Measurements from ENCODE around the gene ADGRD2. TPM values are rescaled to one million over a fixed set of nuclear protein-coding genes. Genes with fewer than 3 reads are reported as not detected.

ADGRD2 gene
- total and polyA plus RNA-seq, 4 donors, result not detected

DNA sequence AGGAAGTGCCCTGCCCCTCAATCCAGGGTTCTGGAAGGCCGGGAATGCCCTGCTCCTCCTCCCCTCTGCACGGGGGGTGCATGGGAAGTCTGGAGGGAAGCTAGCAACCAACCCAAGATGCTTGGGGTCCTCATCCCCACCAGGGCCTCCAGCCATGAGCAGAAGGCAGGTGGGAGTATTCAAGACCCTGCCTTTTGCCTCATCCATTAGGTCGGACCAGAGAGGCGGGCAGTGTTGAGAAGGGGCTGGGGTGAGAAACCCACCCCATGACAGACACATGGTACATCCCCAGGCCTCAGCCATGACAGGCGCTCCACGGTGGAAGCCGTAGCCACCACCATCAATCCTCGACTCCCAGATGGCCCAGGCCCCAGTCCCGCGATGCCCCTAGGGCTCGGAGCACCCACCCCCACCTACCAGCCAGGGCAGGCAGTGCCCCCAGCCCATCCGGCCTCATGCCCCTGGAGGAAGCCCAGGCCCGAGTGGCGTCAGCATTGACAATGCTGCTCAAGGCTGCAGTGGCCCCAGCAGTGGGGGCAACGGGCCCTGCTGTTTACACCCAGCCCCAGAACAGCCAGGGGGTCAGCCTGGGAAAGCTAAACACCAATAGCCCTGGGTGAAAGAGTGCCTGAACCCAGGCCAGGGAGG, 48.4 kb downstream of the ADGRD2 start:
- no peak overlapping the region for H3K27ac ChIP-seq (ENCODE audit: low read depth in 1 of 2, low read length in 1 of 2)
- peaks cover 6 to 36% (median 25%) of the 10 kb centered on the region in 3 donors for H3K27me3 ChIP-seq (ENCODE audit: control insufficient read depth in 3 of 3, insufficient read depth in 3 of 3, low read length in 2 of 3)
- DNase-seq (no peak), ATAC-seq (ENCODE audit: insufficient read depth, low FRiP score) (no peak)
- WGBS, 2 donors, result 76 to 82% methylated on average over 15 of the region's 15 CpGs
- no peaks in the 10 kb centered on the region for H3K36me3 ChIP-seq (ENCODE audit: control insufficient read depth in 4 of 4, insufficient read depth in 4 of 4, low read length in 4 of 4)
- H3K4me1 ChIP-seq (ENCODE audit: control insufficient read depth in 5 of 5, insufficient read depth in 5 of 5, low read length in 5 of 5), result peaks cover 0 to 6% (median 0%) of the 10 kb centered on the region in 5 donors
- H3K9ac ChIP-seq (ENCODE audit: insufficient read depth in 1 of 2, low read length in 2 of 2), result no peak overlapping the region
- TF ChIP-seq, protein P1, sequence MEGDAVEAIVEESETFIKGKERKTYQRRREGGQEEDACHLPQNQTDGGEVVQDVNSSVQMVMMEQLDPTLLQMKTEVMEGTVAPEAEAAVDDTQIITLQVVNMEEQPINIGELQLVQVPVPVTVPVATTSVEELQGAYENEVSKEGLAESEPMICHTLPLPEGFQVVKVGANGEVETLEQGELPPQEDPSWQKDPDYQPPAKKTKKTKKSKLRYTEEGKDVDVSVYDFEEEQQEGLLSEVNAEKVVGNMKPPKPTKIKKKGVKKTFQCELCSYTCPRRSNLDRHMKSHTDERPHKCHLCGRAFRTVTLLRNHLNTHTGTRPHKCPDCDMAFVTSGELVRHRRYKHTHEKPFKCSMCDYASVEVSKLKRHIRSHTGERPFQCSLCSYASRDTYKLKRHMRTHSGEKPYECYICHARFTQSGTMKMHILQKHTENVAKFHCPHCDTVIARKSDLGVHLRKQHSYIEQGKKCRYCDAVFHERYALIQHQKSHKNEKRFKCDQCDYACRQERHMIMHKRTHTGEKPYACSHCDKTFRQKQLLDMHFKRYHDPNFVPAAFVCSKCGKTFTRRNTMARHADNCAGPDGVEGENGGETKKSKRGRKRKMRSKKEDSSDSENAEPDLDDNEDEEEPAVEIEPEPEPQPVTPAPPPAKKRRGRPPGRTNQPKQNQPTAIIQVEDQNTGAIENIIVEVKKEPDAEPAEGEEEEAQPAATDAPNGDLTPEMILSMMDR (IDR thresholded peaks at IDR 0.05; ENCODE audit: control extremely low read depth, extremely low read depth), result no peak
- peaks cover 0 to 3% (median 0%) of the 10 kb centered on the region in 4 donors for H3K9me3 ChIP-seq (ENCODE audit: control insufficient read depth in 4 of 4, insufficient read depth in 3 of 4, low read length in 3 of 4)
- H3K4me3 ChIP-seq, result no peak overlapping the region

GRCh38 chr9:124499216-124499615, 49.0 kb downstream of the ADGRD2 start:
- ATAC-seq (ENCODE audit: insufficient read depth, low FRiP score) (no peak), DNase-seq (no peak)
- TF ChIP-seq, protein P1 (IDR thresholded peaks at IDR 0.05; ENCODE audit: control extremely low read depth, extremely low read depth), result no peak
- 84 to 88% methylated on average over 3 of the region's 3 CpGs for WGBS, 2 donors
- Histone ChIP-seq H3K27ac (ENCODE audit: low read depth in 1 of 2, low read length in 1 of 2) (no peak overlapping the region), H3K36me3 (ENCODE audit: control insufficient read depth in 4 of 4, insufficient read depth in 4 of 4, low read length in 4 of 4) (no peaks in the 10 kb centered on the region), H3K4me3 (no peak overlapping the region), H3K9me3 (ENCODE audit: control insufficient read depth in 4 of 4, insufficient read depth in 3 of 4, low read length in 3 of 4) (peaks cover 0 to 3% (median 0%) of the 10 kb centered on the region in 4 donors), H3K9ac (ENCODE audit: insufficient read depth in 1 of 2, low read length in 2 of 2) (no peak overlapping the region), H3K4me1 (ENCODE audit: control insufficient read depth in 5 of 5, insufficient read depth in 5 of 5, low read length in 5 of 5) (peaks cover 0 to 8% (median 0%) of the 10 kb centered on the region in 5 donors), H3K27me3 (ENCODE audit: control insufficient read depth in 3 of 3, insufficient read depth in 3 of 3, low read length in 2 of 3) (peaks cover 6 to 41% (median 31%) of the 10 kb centered on the region in 3 donors)

GRCh38 chr9:124500028-124500795, 50.0 kb downstream of the ADGRD2 start:
- 93 to 95% methylated on average over 34 to 40 of the region's 40 CpGs for WGBS, 2 donors
- H3K27me3 ChIP-seq (ENCODE audit: control insufficient read depth in 3 of 3, insufficient read depth in 3 of 3, low read length in 2 of 3), result peaks cover 7 to 44% (median 33%) of the 10 kb centered on the region in 3 donors
- ATAC-seq (ENCODE audit: insufficient read depth, low FRiP score), result no peak
- no peaks in the 10 kb centered on the region for H3K36me3 ChIP-seq (ENCODE audit: control insufficient read depth in 4 of 4, insufficient read depth in 4 of 4, low read length in 4 of 4)
- no peak overlapping the region for H3K9ac ChIP-seq (ENCODE audit: insufficient read depth in 1 of 2, low read length in 2 of 2)
- TF ChIP-seq, protein P1 (IDR thresholded peaks at IDR 0.05; ENCODE audit: control extremely low read depth, extremely low read depth), result no peak
- DNase-seq, result no peak
- H3K4me3 ChIP-seq, result no peak overlapping the region
- H3K4me1 ChIP-seq (ENCODE audit: control insufficient read depth in 5 of 5, insufficient read depth in 5 of 5, low read length in 5 of 5), result peaks cover 0 to 11% (median 0%) of the 10 kb centered on the region in 5 donors
- peaks cover 0 to 5% (median 0%) of the 10 kb centered on the region in 4 donors for H3K9me3 ChIP-seq (ENCODE audit: control insufficient read depth in 4 of 4, insufficient read depth in 3 of 4, low read length in 3 of 4)
- no peak overlapping the region for H3K27ac ChIP-seq (ENCODE audit: low read depth in 1 of 2, low read length in 1 of 2)

All from lung (tissue), 12 donors.